WTC11 (cell line): Measurements from ENCODE around the gene RAB26.
"Not testable (repeated sequence)": the region's sequence is repeated elsewhere in the genome, so short reads cannot be mapped to it uniquely, and the experiment has no call there.

ENCODE experiments used
- TF ChIP-seq, protein P1 (sequence below): sonication (generic); formaldehyde crosslinking; IDR thresholded peaks from 2 replicates; pipeline ENCODE4 v1.8.1; 2023; ENCODE audit warnings: mild to moderate bottlenecking, missing genetic modification reagents, moderate library complexity
- TF ChIP-seq, protein P2 (sequence below): fragments of 200-600 bp; IDR thresholded peaks from 2 replicates; pipeline ENCODE4 v1.8.0; 2022; ENCODE audit warnings: antibody characterized with exemption

DNA sequence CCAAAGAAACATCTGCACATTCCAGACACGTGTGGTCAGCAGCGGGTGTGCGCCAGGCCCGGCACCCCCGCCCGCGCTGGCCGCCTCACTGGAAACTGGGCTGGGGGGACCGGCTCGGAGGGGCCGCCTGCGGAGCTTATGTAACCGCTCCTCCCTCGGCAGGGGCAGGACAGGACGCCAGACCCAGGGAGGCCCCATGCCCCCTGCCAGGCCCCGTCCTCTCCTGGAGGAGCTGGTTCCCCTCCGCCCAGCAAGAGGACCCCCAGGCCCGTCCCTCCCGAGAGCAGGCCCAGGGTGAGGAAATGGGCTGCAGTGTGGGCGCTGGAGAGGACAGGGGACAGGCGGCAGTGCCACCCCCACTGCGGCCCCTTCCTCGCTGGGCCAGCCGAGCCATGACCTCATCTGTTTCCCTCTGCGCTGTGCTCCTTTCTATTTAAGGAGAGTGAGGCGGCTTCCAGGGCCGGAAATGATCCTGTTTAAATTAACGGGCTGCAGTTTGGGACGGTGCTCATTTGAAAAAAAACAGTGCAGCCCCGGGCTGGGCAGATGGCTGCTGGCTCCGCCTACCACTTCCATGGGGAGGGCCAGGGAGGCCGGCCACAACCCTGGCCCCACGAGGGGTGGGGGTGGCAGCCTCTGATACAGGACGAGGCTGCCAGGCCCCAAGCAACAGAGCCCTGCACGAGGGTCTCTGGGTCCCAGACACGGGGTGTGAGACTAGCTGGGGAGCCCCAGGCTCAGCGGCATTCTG, 23.6 kb upstream of the RAB26 start:
- TF ChIP-seq, protein P1, sequence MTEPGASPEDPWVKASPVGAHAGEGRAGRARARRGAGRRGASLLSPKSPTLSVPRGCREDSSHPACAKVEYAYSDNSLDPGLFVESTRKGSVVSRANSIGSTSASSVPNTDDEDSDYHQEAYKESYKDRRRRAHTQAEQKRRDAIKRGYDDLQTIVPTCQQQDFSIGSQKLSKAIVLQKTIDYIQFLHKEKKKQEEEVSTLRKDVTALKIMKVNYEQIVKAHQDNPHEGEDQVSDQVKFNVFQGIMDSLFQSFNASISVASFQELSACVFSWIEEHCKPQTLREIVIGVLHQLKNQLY: not testable (repeated sequence)
- TF ChIP-seq, protein P2, sequence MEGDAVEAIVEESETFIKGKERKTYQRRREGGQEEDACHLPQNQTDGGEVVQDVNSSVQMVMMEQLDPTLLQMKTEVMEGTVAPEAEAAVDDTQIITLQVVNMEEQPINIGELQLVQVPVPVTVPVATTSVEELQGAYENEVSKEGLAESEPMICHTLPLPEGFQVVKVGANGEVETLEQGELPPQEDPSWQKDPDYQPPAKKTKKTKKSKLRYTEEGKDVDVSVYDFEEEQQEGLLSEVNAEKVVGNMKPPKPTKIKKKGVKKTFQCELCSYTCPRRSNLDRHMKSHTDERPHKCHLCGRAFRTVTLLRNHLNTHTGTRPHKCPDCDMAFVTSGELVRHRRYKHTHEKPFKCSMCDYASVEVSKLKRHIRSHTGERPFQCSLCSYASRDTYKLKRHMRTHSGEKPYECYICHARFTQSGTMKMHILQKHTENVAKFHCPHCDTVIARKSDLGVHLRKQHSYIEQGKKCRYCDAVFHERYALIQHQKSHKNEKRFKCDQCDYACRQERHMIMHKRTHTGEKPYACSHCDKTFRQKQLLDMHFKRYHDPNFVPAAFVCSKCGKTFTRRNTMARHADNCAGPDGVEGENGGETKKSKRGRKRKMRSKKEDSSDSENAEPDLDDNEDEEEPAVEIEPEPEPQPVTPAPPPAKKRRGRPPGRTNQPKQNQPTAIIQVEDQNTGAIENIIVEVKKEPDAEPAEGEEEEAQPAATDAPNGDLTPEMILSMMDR: not testable (repeated sequence)
